SU-DHL-6 (cell line): ENCODE measurements around the gene NUDT7.

Experiments used
- H2AFZ ChIP-seq: fragments of 200-600 bp; sonication (generic); 2 replicates; pipeline ENCODE4 v1.6.1; 2014; ENCODE audit warnings: low read depth, mild to moderate bottlenecking, moderate library complexity, mixed read lengths, antibody characterized with exemption, low read length; ENCODE audit not compliant: severe bottlenecking
- H3F3A ChIP-seq: fragments of 200-600 bp; shearing (Covaris generic); 2 replicates; pipeline ENCODE4 v1.6.0; 2016; ENCODE audit warnings: antibody characterized with exemption, mild to moderate bottlenecking; ENCODE audit not compliant: insufficient read depth
- H3K27ac ChIP-seq: fragments of 200-600 bp; sonication (generic); 2 replicates; pipeline ENCODE4 v1.5.1; 2016; ENCODE audit warnings: low read depth, mild to moderate bottlenecking, low read length, moderate library complexity, mixed read lengths
- H3K27me3 ChIP-seq: fragments of 200-600 bp; sonication (generic), shearing (Covaris generic); 2 replicates; pipeline ENCODE4 v1.6.0; 2014; ENCODE audit warnings: mild to moderate bottlenecking, low read length
- H3K36me3 ChIP-seq: fragments of 200-600 bp; sonication (generic); 2 replicates; pipeline ENCODE4 v1.6.1; 2014; ENCODE audit warnings: mild to moderate bottlenecking, low read length, mixed read lengths
- H3K4me2 ChIP-seq: fragments of 300-600, 200-600 bp; shearing (Covaris generic), sonication (generic); 2 replicates; pipeline ENCODE4 v1.6.0; 2014; ENCODE audit warnings: low read length, low read depth, mild to moderate bottlenecking; ENCODE audit not compliant: poor library complexity, severe bottlenecking
- H3K4me3 ChIP-seq: fragments of 200-600 bp; sonication (generic); 2 replicates; pipeline ENCODE4 v1.5.1; 2014; ENCODE audit warnings: antibody characterized with exemption, low read length, mild to moderate bottlenecking, mixed read lengths; ENCODE audit not compliant: insufficient read depth, poor library complexity, severe bottlenecking
- H3K79me2 ChIP-seq: fragments of 200-600 bp; sonication (generic); 2 replicates; pipeline ENCODE4 v1.6.1; 2014; ENCODE audit warnings: mild to moderate bottlenecking, low read length, moderate library complexity; ENCODE audit not compliant: insufficient read depth
- H3K9ac ChIP-seq: fragments of 200-600 bp; sonication (generic); 2 replicates; pipeline ENCODE4 v1.7.0; 2014; ENCODE audit warnings: mild to moderate bottlenecking, low read length
- H3K9me2 ChIP-seq: fragments of 200-600 bp; sonication (generic); replicated peaks from 2 replicates; pipeline ENCODE4 v1.6.1; 2014; ENCODE audit warnings: low read length; ENCODE audit not compliant: insufficient read depth
- H3K9me3 ChIP-seq: fragments of 200-600 bp; sonication (generic); 2 replicates; pipeline ENCODE4 v1.6.1; 2014; ENCODE audit warnings: low read length, mixed read lengths; ENCODE audit not compliant: insufficient read depth
- H4K20me1 ChIP-seq: fragments of 200-600 bp; sonication (generic); 2 replicates; pipeline ENCODE4 v1.6.1; 2014; ENCODE audit warnings: low read depth, mild to moderate bottlenecking, antibody characterized with exemption, low read length, moderate library complexity, mixed read lengths
- EZH2phosphoT487 ChIP-seq: fragments of 200-600 bp; sonication (generic), shearing (Covaris generic); conservative IDR thresholded peaks from 2 replicates; pipeline ENCODE4 v1.6.1; 2018; ENCODE audit warnings: mild to moderate bottlenecking, antibody characterized with exemption, low read length, moderate library complexity, mixed read lengths
- TF ChIP-seq, protein P1 (sequence below): fragments of 200-600 bp; sonication (generic); IDR thresholded peaks from one replicate; pipeline ENCODE4 v1.5.1; 2017; ENCODE audit warnings: antibody characterized with exemption, mild to moderate bottlenecking, low read length, moderate library complexity; ENCODE audit not compliant: insufficient read depth, poor library complexity, severe bottlenecking

Gene NUDT7

DNA sequence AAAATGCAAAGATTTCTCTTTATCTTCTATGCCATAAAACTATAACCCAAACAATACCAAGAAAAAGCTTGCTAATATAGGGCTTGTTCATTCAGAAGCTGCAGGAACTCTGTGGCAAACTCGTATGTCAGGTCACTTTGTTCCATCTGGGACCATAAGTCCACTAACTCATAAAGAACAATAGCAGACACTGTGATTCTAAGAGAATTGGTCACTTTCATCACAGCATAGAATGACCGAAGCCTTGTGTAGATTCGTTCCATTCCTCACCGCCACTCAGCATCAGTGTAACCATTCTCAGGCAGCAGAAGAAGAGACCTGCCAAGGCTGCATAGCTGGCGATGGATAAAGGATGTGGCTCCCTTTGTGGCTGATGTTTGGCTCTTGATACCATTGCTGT, 35.7 kb downstream of the NUDT7 start:
- no peaks in the 10 kb centered on the region for H3K79me2 ChIP-seq
- H3F3A ChIP-seq: no peaks in the 10 kb centered on the region
- no peaks in the 10 kb centered on the region for H3K9me2 ChIP-seq
- no peaks in the 10 kb centered on the region for H3K27me3 ChIP-seq
- no peak overlapping the region for H3K27ac ChIP-seq
- H3K9ac ChIP-seq: no peak overlapping the region
- H3K9me3 ChIP-seq: no peaks in the 10 kb centered on the region
- no peak overlapping the region for H2AFZ ChIP-seq
- H3K4me3 ChIP-seq: no peak overlapping the region
- TF ChIP-seq, protein P1, sequence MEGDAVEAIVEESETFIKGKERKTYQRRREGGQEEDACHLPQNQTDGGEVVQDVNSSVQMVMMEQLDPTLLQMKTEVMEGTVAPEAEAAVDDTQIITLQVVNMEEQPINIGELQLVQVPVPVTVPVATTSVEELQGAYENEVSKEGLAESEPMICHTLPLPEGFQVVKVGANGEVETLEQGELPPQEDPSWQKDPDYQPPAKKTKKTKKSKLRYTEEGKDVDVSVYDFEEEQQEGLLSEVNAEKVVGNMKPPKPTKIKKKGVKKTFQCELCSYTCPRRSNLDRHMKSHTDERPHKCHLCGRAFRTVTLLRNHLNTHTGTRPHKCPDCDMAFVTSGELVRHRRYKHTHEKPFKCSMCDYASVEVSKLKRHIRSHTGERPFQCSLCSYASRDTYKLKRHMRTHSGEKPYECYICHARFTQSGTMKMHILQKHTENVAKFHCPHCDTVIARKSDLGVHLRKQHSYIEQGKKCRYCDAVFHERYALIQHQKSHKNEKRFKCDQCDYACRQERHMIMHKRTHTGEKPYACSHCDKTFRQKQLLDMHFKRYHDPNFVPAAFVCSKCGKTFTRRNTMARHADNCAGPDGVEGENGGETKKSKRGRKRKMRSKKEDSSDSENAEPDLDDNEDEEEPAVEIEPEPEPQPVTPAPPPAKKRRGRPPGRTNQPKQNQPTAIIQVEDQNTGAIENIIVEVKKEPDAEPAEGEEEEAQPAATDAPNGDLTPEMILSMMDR: no peak
- TF ChIP-seq EZH2phosphoT487: no peak
- H3K36me3 ChIP-seq: no peaks in the 10 kb centered on the region
- no peaks in the 10 kb centered on the region for H4K20me1 ChIP-seq
- no peak overlapping the region for H3K4me2 ChIP-seq

DNA sequence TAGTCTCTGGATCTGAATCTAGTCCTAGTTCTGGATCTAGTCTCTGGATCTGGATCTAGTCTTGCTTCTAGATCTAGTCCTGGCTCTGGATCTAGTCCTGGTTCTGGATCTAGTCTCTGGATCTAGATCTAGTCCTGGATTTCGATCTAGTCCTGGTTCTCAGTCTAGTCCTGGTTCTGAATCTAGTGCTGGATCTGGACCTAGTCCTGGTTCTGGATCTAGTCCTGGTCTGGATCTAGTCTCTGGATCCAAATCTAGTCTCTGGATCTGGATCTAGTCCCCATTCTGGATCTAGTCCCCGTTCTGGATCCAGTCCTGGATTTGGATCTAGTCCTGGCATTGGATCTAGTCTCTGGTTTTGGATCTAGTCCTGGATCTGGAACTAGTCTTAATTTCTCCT, 36.2 kb downstream of the NUDT7 start:
- Histone ChIP-seq H3K27me3 (no peaks in the 10 kb centered on the region), H3K79me2 (no peaks in the 10 kb centered on the region), H3K9me2 (no peaks in the 10 kb centered on the region), H3K36me3 (no peaks in the 10 kb centered on the region), H3F3A (no peaks in the 10 kb centered on the region), H4K20me1 (no peaks in the 10 kb centered on the region), H3K4me3 (no peak overlapping the region), H3K27ac (no peak overlapping the region), H2AFZ (no peak overlapping the region), H3K9ac (no peak overlapping the region), H3K9me3 (no peaks in the 10 kb centered on the region), H3K4me2 (no peak overlapping the region)
- no peak for TF ChIP-seq EZH2phosphoT487
- TF ChIP-seq, protein P1: no peak

- Histone ChIP-seq H3K27me3 (no peaks in the 10 kb centered on the region), H3K79me2 (no peaks in the 10 kb centered on the region), H4K20me1 (no peaks in the 10 kb centered on the region), H3K9me2 (no peaks in the 10 kb centered on the region), H3K27ac (no peak overlapping the region), H3K9ac (no peak overlapping the region), H2AFZ (no peak overlapping the region), H3F3A (no peaks in the 10 kb centered on the region), H3K36me3 (no peaks in the 10 kb centered on the region), H3K4me3 (no peak overlapping the region), H3K9me3 (no peaks in the 10 kb centered on the region), H3K4me2 (no peak overlapping the region)
- TF ChIP-seq, protein P1: no peak
- no peak for TF ChIP-seq EZH2phosphoT487
Observed at GRCh38 chr16:77759201-77759600, 36.9 kb downstream of the NUDT7 start.

GRCh38 chr16:77759821-77760220, 37.5 kb downstream of the NUDT7 start:
- no peaks in the 10 kb centered on the region for H3K36me3 ChIP-seq
- no peaks in the 10 kb centered on the region for H3F3A ChIP-seq
- no peaks in the 10 kb centered on the region for H3K9me2 ChIP-seq
- no peak overlapping the region for H3K4me2 ChIP-seq
- H2AFZ ChIP-seq: no peak overlapping the region
- TF ChIP-seq EZH2phosphoT487: no peak
- TF ChIP-seq, protein P1: no peak
- no peak overlapping the region for H3K4me3 ChIP-seq
- no peaks in the 10 kb centered on the region for H3K79me2 ChIP-seq
- no peaks in the 10 kb centered on the region for H4K20me1 ChIP-seq
- no peak overlapping the region for H3K27ac ChIP-seq
- H3K27me3 ChIP-seq: no peaks in the 10 kb centered on the region
- H3K9ac ChIP-seq: no peak overlapping the region
- no peaks in the 10 kb centered on the region for H3K9me3 ChIP-seq
